Mammary epithelial cell (primary cell): Measurements from ENCODE around the gene SLC35F1.

Experiments
- EZH2 ChIP-seq: IDR thresholded peaks from 2 replicates; pipeline ENCODE4 v1.6.1; 2012; ENCODE audit warnings: low read length, inconsistent platforms, borderline replicate concordance
- TF ChIP-seq, protein P1 (sequence below), 2 donors: IDR thresholded peaks in 1 of 2; conservative IDR thresholded peaks in 1 of 2; 2 replicates each; pipeline ENCODE4 v1.5.1; 2011 to 2012; ENCODE audit warnings: inconsistent platforms in 2 of 2, low read length in 2 of 2, mild to moderate bottlenecking in 2 of 2, control low read depth in 1 of 2, low read depth in 1 of 2; ENCODE audit not compliant: insufficient read depth in 1 of 2; ENCODE audit errors: extremely low read depth in 1 of 2

GRCh38 chr6:118200160-118200559, 293.1 kb downstream of the SLC35F1 start:
- TF ChIP-seq, protein P1, sequence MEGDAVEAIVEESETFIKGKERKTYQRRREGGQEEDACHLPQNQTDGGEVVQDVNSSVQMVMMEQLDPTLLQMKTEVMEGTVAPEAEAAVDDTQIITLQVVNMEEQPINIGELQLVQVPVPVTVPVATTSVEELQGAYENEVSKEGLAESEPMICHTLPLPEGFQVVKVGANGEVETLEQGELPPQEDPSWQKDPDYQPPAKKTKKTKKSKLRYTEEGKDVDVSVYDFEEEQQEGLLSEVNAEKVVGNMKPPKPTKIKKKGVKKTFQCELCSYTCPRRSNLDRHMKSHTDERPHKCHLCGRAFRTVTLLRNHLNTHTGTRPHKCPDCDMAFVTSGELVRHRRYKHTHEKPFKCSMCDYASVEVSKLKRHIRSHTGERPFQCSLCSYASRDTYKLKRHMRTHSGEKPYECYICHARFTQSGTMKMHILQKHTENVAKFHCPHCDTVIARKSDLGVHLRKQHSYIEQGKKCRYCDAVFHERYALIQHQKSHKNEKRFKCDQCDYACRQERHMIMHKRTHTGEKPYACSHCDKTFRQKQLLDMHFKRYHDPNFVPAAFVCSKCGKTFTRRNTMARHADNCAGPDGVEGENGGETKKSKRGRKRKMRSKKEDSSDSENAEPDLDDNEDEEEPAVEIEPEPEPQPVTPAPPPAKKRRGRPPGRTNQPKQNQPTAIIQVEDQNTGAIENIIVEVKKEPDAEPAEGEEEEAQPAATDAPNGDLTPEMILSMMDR (conservative IDR thresholded peaks at IDR 0.05 in 1 of 2, IDR thresholded peaks at IDR 0.05 in 1 of 2; ENCODE audit: extremely low read depth in 1 of 2, insufficient read depth in 1 of 2, low read depth in 1 of 2, low read length in 2 of 2): no peak
- TF ChIP-seq EZH2: no peak
